GM19238 (cell line): ENCODE data around the gene VPS11.
A peak's percentile ranks its signal among the peaks of the same experiment; 100 is the strongest.
"Not testable (repeated sequence)": the region's sequence is repeated elsewhere in the genome, so short reads cannot be mapped to it uniquely, and the experiment has no call there.

Source experiments
- DNase-seq: peaks from one replicate; pipeline ENCODE4 v3.0.0; 2011; ENCODE audit warnings: low spot score; ENCODE audit not compliant: insufficient read length

Gene VPS11

GRCh38 chr11:119103161-119103664 is 35.6 kb downstream of the VPS11 start:
- DNase-seq = not testable (repeated sequence)

- no peak for DNase-seq
These were observed 36.2 kb downstream of the VPS11 start for GRCh38 chr11:119103793-119104192.

- DNase-seq = peak; percentile 93
These were observed 39.2 kb downstream of the VPS11 start, which contains the start of gene C2CD2L for GRCh38 chr11:119106564-119107537. Gene C2CD2L (plus strand): TSS chr11:119107344. CDS start chr11:119107742, 398 bp downstream.

- DNase-seq = no peak
These were observed 40.0 kb downstream of the VPS11 start for GRCh38 chr11:119107538-119108145.

GRCh38 chr11:119108146-119108856 is 40.7 kb downstream of the VPS11 start:
- DNase-seq = peak; percentile 37

GRCh38 chr11:119108857-119109221 is 41.2 kb downstream of the VPS11 start:
- DNase-seq = no peak

GRCh38 chr11:119109843-119110242 is 42.2 kb downstream of the VPS11 start:
- no peak for DNase-seq

GRCh38 chr11:119110439-119110838 is 42.8 kb downstream of the VPS11 start:
- no peak for DNase-seq

GRCh38 chr11:119111361-119111925 is 43.8 kb downstream of the VPS11 start:
- DNase-seq = no peak

GRCh38 chr11:119112314-119113020 is 44.8 kb downstream of the VPS11 start:
- DNase-seq = no peak

GRCh38 chr11:119113716-119114115 is 46.1 kb downstream of the VPS11 start:
- DNase-seq = no peak

GRCh38 chr11:119114351-119114750 is 46.7 kb downstream of the VPS11 start:
- DNase-seq = no peak

GRCh38 chr11:119115484-119116234 is 48.0 kb downstream of the VPS11 start:
- DNase-seq = no peak

GRCh38 chr11:119116235-119116594 is 48.6 kb downstream of the VPS11 start:
- no peak for DNase-seq

GRCh38 chr11:119116601-119117000 is 49.0 kb downstream of the VPS11 start:
- DNase-seq = no peak

- DNase-seq = no peak
These were observed 49.5 kb downstream of the VPS11 start for GRCh38 chr11:119117004-119117706.

GRCh38 chr11:119118227-119118626 is 50.6 kb downstream of the VPS11 start:
- no peak for DNase-seq

- no peak for DNase-seq
These were observed 51.3 kb downstream of the VPS11 start for GRCh38 chr11:119118946-119119345.

GRCh38 chr11:119120639-119121007 is 53.0 kb downstream of the VPS11 start:
- DNase-seq = no peak
